H9 (cell line): ENCODE measurements around the gene CPXM2. TPM values are rescaled to one million over a fixed set of nuclear protein-coding genes. Genes with fewer than 3 reads are reported as not detected.

Experiments
- DNase-seq: peaks from one replicate; pipeline ENCODE4 v3.0.0-alpha.2; 2017
- H2AFZ ChIP-seq: one replicate; pipeline ENCODE4 v1.6.1; 2013; ENCODE audit warnings: mild to moderate bottlenecking, low read length, control low read depth, moderate library complexity
- H2AK5ac ChIP-seq: 2 replicates; pipeline ENCODE4 v1.6.1; 2013; ENCODE audit warnings: low read length, control low read depth, mixed read lengths; ENCODE audit not compliant: insufficient read length
- H2BK120ac ChIP-seq: one replicate; pipeline ENCODE4 v1.6.1; 2013; ENCODE audit warnings: low read depth, mild to moderate bottlenecking, low read length, control low read depth, inconsistent platforms; ENCODE audit not compliant: poor library complexity, severe bottlenecking
- H2BK12ac ChIP-seq: 2 replicates; pipeline ENCODE4 v1.6.1; 2013; ENCODE audit warnings: low read length, control low read depth, mixed read lengths, low read depth; ENCODE audit not compliant: insufficient read length
- H2BK15ac ChIP-seq: 2 replicates; pipeline ENCODE4 v1.6.1; 2013; ENCODE audit warnings: low read depth, low read length, control low read depth
- H2BK20ac ChIP-seq: one replicate; pipeline ENCODE4 v1.6.1; 2013; ENCODE audit warnings: low read depth, mild to moderate bottlenecking, low read length, control low read depth, inconsistent platforms; ENCODE audit not compliant: poor library complexity, severe bottlenecking
- H2BK5ac ChIP-seq: 2 replicates; pipeline ENCODE4 v1.6.1; 2013; ENCODE audit warnings: low read length, control low read depth, mixed read lengths; ENCODE audit not compliant: insufficient read length
- H3K14ac ChIP-seq: 2 replicates; pipeline ENCODE4 v1.6.1; 2013; ENCODE audit warnings: low read length, control low read depth; ENCODE audit not compliant: insufficient read depth
- H3K18ac ChIP-seq: 2 replicates; pipeline ENCODE4 v1.6.1; 2013; ENCODE audit warnings: low read depth, mild to moderate bottlenecking, mixed read lengths, low read length, control low read depth; ENCODE audit not compliant: insufficient read length
- H3K23ac ChIP-seq: 2 replicates; pipeline ENCODE4 v1.6.1; 2013; ENCODE audit warnings: low read length, control low read depth, mixed read lengths, low read depth; ENCODE audit not compliant: insufficient read length
- H3K23me2 ChIP-seq: 2 replicates; pipeline ENCODE4 v1.6.1; 2013; ENCODE audit warnings: low read depth, mild to moderate bottlenecking, mixed read lengths, low read length, control low read depth; ENCODE audit not compliant: insufficient read length, poor library complexity, severe bottlenecking
- H3K27ac ChIP-seq: 2 replicates; pipeline ENCODE4 v1.5.1; 2013; ENCODE audit warnings: low read length, control low read depth, mixed read lengths, low read depth; ENCODE audit not compliant: insufficient read length
- H3K27me3 ChIP-seq: 2 replicates; pipeline ENCODE4 v1.6.1; 2013; ENCODE audit warnings: low read length, control low read depth, inconsistent platforms; ENCODE audit not compliant: insufficient read depth
- H3K4ac ChIP-seq: 2 replicates; pipeline ENCODE4 v1.6.1; 2013; ENCODE audit warnings: low read depth, mild to moderate bottlenecking, control low read depth, inconsistent platforms, low read length, moderate library complexity
- H3K4me1 ChIP-seq: 2 replicates; pipeline ENCODE4 v1.6.1; 2013; ENCODE audit warnings: low read length, control low read depth, inconsistent platforms; ENCODE audit not compliant: insufficient read depth
- H3K4me2 ChIP-seq: 2 replicates; pipeline ENCODE4 v1.6.1; 2013; ENCODE audit warnings: low read length, control low read depth, mixed read lengths; ENCODE audit not compliant: insufficient read length, insufficient read depth
- H3K56ac ChIP-seq: 2 replicates; pipeline ENCODE4 v1.6.1; 2013; ENCODE audit warnings: low read depth, mild to moderate bottlenecking, mixed read lengths, low read length, control low read depth; ENCODE audit not compliant: insufficient read length
- H3K79me1 ChIP-seq: 2 replicates; pipeline ENCODE4 v1.6.1; 2013; ENCODE audit warnings: low read depth, mild to moderate bottlenecking, moderate library complexity, low read length, control low read depth, inconsistent platforms; ENCODE audit not compliant: insufficient read depth, poor library complexity, severe bottlenecking
- H3K79me2 ChIP-seq: 2 replicates; pipeline ENCODE4 v1.6.1; 2013; ENCODE audit warnings: low read length, control low read depth, inconsistent platforms; ENCODE audit not compliant: insufficient read depth
- H3K9ac ChIP-seq: 2 replicates; pipeline ENCODE4 v1.6.1; 2013; ENCODE audit warnings: low read length, control low read depth, mixed read lengths; ENCODE audit not compliant: insufficient read length; ENCODE audit errors: extremely low read depth
- H3K9me3 ChIP-seq: one replicate; pipeline ENCODE4 v1.6.1; 2013; ENCODE audit warnings: low read depth, low read length, inconsistent platforms; ENCODE audit not compliant: control insufficient read depth
- H3T11ph ChIP-seq: one replicate; pipeline ENCODE4 v1.6.1; 2013; ENCODE audit warnings: mild to moderate bottlenecking, low read length, control low read depth, inconsistent platforms
- H4K20me1 ChIP-seq: one replicate; pipeline ENCODE4 v1.6.1; 2013; ENCODE audit not compliant: control insufficient read depth, insufficient read length, insufficient read depth
- H4K5ac ChIP-seq: 2 replicates; pipeline ENCODE4 v1.6.1; 2013; ENCODE audit warnings: low read depth, mild to moderate bottlenecking, mixed read lengths, low read length, control low read depth; ENCODE audit not compliant: insufficient read length
- H4K8ac ChIP-seq: replicated peaks from 2 replicates; pipeline ENCODE4 v1.6.1; 2013; ENCODE audit warnings: low read length, control low read depth, mixed read lengths, low read depth; ENCODE audit not compliant: insufficient read length
- H4K91ac ChIP-seq: 2 replicates; pipeline ENCODE4 v1.6.1; 2013; ENCODE audit warnings: low read depth, mild to moderate bottlenecking, moderate library complexity, mixed read lengths, low read length, control low read depth; ENCODE audit not compliant: insufficient read length
- H3K27ac Mint-ChIP-seq, 3 experiments: 2 replicates in 2 of 3; 3 replicates in 1 of 3; pipeline ENCODE4 v1.8.0; 2020 to 2021; ENCODE audit warnings: mixed read lengths in 3 of 3, mild to moderate bottlenecking in 1 of 3, moderate library complexity in 1 of 3
- H3K27me3 Mint-ChIP-seq: 2 replicates; pipeline ENCODE4 v1.8.0; 2021; ENCODE audit warnings: low read depth, mild to moderate bottlenecking, moderate library complexity, mixed read lengths
- H3K36me3 Mint-ChIP-seq, 3 experiments: 2 replicates in 2 of 3; 3 replicates in 1 of 3; pipeline ENCODE4 v1.8.0; 2020 to 2021; ENCODE audit warnings: low read depth in 3 of 3, mixed read lengths in 3 of 3; ENCODE audit not compliant: insufficient read depth in 1 of 3
- H3K4me1 Mint-ChIP-seq, 2 experiments: 2 replicates each; pipeline ENCODE4 v1.8.0; 2020; ENCODE audit warnings: mixed read lengths in 2 of 2
- H3K4me3 Mint-ChIP-seq, 2 experiments: 2 replicates in 1 of 2; 3 replicates in 1 of 2; pipeline ENCODE4 v1.8.0; 2020 to 2021; ENCODE audit warnings: mild to moderate bottlenecking in 2 of 2, mixed read lengths in 2 of 2, moderate library complexity in 1 of 2
- H3K9me3 Mint-ChIP-seq, 2 experiments: 2 replicates in 1 of 2; 3 replicates in 1 of 2; pipeline ENCODE4 v1.8.0; 2020; ENCODE audit warnings: mild to moderate bottlenecking in 2 of 2, mixed read lengths in 2 of 2, moderate library complexity in 1 of 2
- CTCF ChIP-seq: fragments of 200-600 bp; sonication (generic); conservative IDR thresholded peaks from 3 replicates; pipeline ENCODE4 v1.8.0; 2021; ENCODE audit warnings: antibody characterized with exemption, mild to moderate bottlenecking
- WGBS: extraction: QIAGEN DNeasy Blood & Tissue Kit; methylation state at CpG from one replicate; pipeline ENCODE4 v1.1.7; 2013; ENCODE audit warnings: missing lambda C conversion rate, low lambda C conversion rate, mixed read lengths; ENCODE audit not compliant: insufficient read length; ENCODE audit errors: extremely low coverage; 5-methylcytosine and 5-hydroxymethylcytosine counted together
- total RNA-seq: library from RNA; stranded (reverse); gene quantifications from 2 replicates; pipeline ENCODE4 v1.2.1, GENCODE V29; 2021

Gene CPXM2
- total RNA-seq, 1 experiment from 2014 or later, result 1.7 TPM

- Histone ChIP-seq H3K4me2 (no peak overlapping the region), H3K79me2 (no peaks in the 10 kb centered on the region), H2BK15ac (no peak overlapping the region), H4K8ac (no peak overlapping the region), H2BK12ac (no peak overlapping the region), H3K27ac (no peak overlapping the region), H3K27me3 (no peaks in the 10 kb centered on the region), H2AFZ (no peak overlapping the region), H2BK120ac (no peak overlapping the region), H4K5ac (no peak overlapping the region), H2AK5ac (no peak overlapping the region), H3K4me1 (no peaks in the 10 kb centered on the region), H3K4ac (no peak overlapping the region), H2BK20ac (no peak overlapping the region), H3K9me3 (no peaks in the 10 kb centered on the region), H4K20me1 (no peaks in the 10 kb centered on the region), H3K79me1 (no peaks in the 10 kb centered on the region), H3K56ac (no peak overlapping the region), H3K14ac (no peak overlapping the region; the same call in 1 of the 2 replicates), H3K23me2 (no peaks in the 10 kb centered on the region), H3K9ac (no peak overlapping the region), H3K23ac (no peak overlapping the region), H4K91ac (no peak overlapping the region), H3K18ac (no peak overlapping the region), H3T11ph (no peak overlapping the region), H2BK5ac (no peak overlapping the region)
- H3K27ac Mint-ChIP-seq, result peak overlapping the region in 1 of 3 experiments; percentile 42; a peak in 1 of 7 replicates
- H3K4me1 Mint-ChIP-seq, result peaks cover 0 to 12% of the 10 kb centered on the region in 2 experiments
- H3K4me3 Mint-ChIP-seq, result no peak overlapping the region
- WGBS, result no CpG with 5 or more reads among the region's 10 CpGs
- DNase-seq, result no peak
- H3K36me3 Mint-ChIP-seq, result peaks cover 0 to 3% (median 0%) of the 10 kb centered on the region in 3 experiments; a peak in 3 of 7 replicates
- peaks cover 0 to 1% of the 10 kb centered on the region in 2 experiments; a peak in 1 of 5 replicates for H3K9me3 Mint-ChIP-seq
- peaks cover 5% of the 10 kb centered on the region; the same call in 1 of the 2 replicates for H3K27me3 Mint-ChIP-seq
- no peak for TF ChIP-seq CTCF
Observed at GRCh38 chr10:123833170-123833850, 58.3 kb downstream of the CPXM2 start.
